CD8-positive, alpha-beta memory T cell (primary cell): Measurements from ENCODE around the gene CSMD2. TPM values are rescaled to one million over a fixed set of nuclear protein-coding genes. Genes with fewer than 3 reads are reported as not detected.

Experiments used
- CTCF ChIA-PET: fragments of 350-600 bp; sonication (Branson Sonifier 250); formaldehyde crosslinking; loops from one replicate; lab custom pipeline; 2021; ENCODE audit warnings: antibody characterized with exemption; lab: Charles Lee
- POLR2A ChIA-PET: fragments of 350-600 bp; sonication (Branson Sonifier 250); formaldehyde crosslinking; loops from one replicate; lab custom pipeline; 2021; ENCODE audit warnings: antibody characterized with exemption; lab: Charles Lee
- DNase-seq, 5 donors: peaks; one replicate each; pipeline versions ENCODE4 v3.0.0 to v3.0.0-alpha.2; 2020 to 2022; ENCODE audit warnings: mixed read lengths in 1 of 5
- H3K27ac ChIP-seq: one replicate; pipeline ENCODE4 v1.7.0; 2013; ENCODE audit warnings: low read depth, mild to moderate bottlenecking, low read length, moderate library complexity
- H3K27me3 ChIP-seq: 2 replicates; pipeline ENCODE4 v1.7.0; 2013; ENCODE audit warnings: low read length, mild to moderate bottlenecking; ENCODE audit not compliant: insufficient read depth, poor library complexity, severe bottlenecking
- H3K36me3 ChIP-seq: 2 replicates; pipeline ENCODE4 v1.7.0; 2013; ENCODE audit warnings: mild to moderate bottlenecking, low read length, moderate library complexity; ENCODE audit not compliant: insufficient read depth
- H3K4me1 ChIP-seq: 2 replicates; pipeline ENCODE4 v1.7.0; 2013; ENCODE audit warnings: mild to moderate bottlenecking, low read length, moderate library complexity; ENCODE audit not compliant: insufficient read depth
- H3K4me3 ChIP-seq: 2 replicates; pipeline ENCODE4 v1.7.0; 2013; ENCODE audit warnings: mild to moderate bottlenecking, low read length
- H3K9me3 ChIP-seq: 2 replicates; pipeline ENCODE4 v1.7.0; 2013; ENCODE audit warnings: mild to moderate bottlenecking, low read length
- H3K27ac Mint-ChIP-seq, 8 donors: one replicate each; pipeline ENCODE4 v1.8.0; 2020 to 2021; ENCODE audit warnings: mixed read lengths in 8 of 8, mild to moderate bottlenecking in 6 of 8, inconsistent platforms in 3 of 8, moderate library complexity in 3 of 8
- H3K27me3 Mint-ChIP-seq, 2 donors: one replicate each; pipeline ENCODE4 v1.8.0; 2020 to 2021; ENCODE audit warnings: mixed read lengths in 2 of 2, mild to moderate bottlenecking in 1 of 2, moderate library complexity in 1 of 2
- H3K36me3 Mint-ChIP-seq, 3 donors: one replicate each; pipeline ENCODE4 v1.8.0; 2020 to 2021; ENCODE audit warnings: mixed read lengths in 3 of 3, inconsistent platforms in 1 of 3, mild to moderate bottlenecking in 1 of 3
- H3K4me1 Mint-ChIP-seq, 3 donors: one replicate each; pipeline ENCODE4 v1.8.0; 2020 to 2021; ENCODE audit warnings: mixed read lengths in 3 of 3, inconsistent platforms in 1 of 3, mild to moderate bottlenecking in 1 of 3
- H3K4me3 Mint-ChIP-seq, 7 donors: one replicate each; pipeline ENCODE4 v1.8.0; 2020 to 2021; ENCODE audit warnings: mixed read lengths in 7 of 7, mild to moderate bottlenecking in 6 of 7, moderate library complexity in 4 of 7, inconsistent platforms in 2 of 7
- H3K9me3 Mint-ChIP-seq, 5 donors: one replicate each; pipeline ENCODE4 v1.8.0; 2020 to 2022; ENCODE audit warnings: mixed read lengths in 5 of 5, mild to moderate bottlenecking in 3 of 5, moderate library complexity in 2 of 5, inconsistent platforms in 1 of 5
- polyA plus RNA-seq: library from polyadenylated mRNA; unstranded; fragments of 300-500 nt; fragmentation: Illumina TruSeq; gene quantifications from one replicate; pipeline ENCODE4 v1.2.3, GENCODE V29; 2021
- total RNA-seq, 2 experiments: library from RNA; stranded (reverse); gene quantifications; one replicate each; pipeline ENCODE4 v1.2.3, GENCODE V29; 2021

Gene CSMD2
- total and polyA plus RNA-seq, 3 experiments from 2014 or later, result not detected

- no peak overlapping the region for H3K4me3 ChIP-seq
- Mint-ChIP-seq H3K4me1 (no peaks in the 10 kb centered on the region), H3K4me3 (no peak overlapping the region), H3K9me3 (peaks cover 0 to 6% (median 0%) of the 10 kb centered on the region in 5 donors), H3K36me3 (no peaks in the 10 kb centered on the region), H3K27me3 (peaks cover 0 to 23% of the 10 kb centered on the region in 2 donors), H3K27ac (no peak overlapping the region)
- H3K9me3 ChIP-seq, result no peaks in the 10 kb centered on the region
- DNase-seq, result no peak
- no peak overlapping the region for H3K27ac ChIP-seq
- H3K27me3 ChIP-seq, result no peaks in the 10 kb centered on the region
- no peaks in the 10 kb centered on the region for H3K36me3 ChIP-seq
- CTCF ChIA-PET, result interaction anchor here (1.3 kb wide), 1 partner anchor 47 kb away, joined by 4 read pairs; no protein-coding TSS in a partner anchor
- no peaks in the 10 kb centered on the region for H3K4me1 ChIP-seq
- POLR2A ChIA-PET, result no interaction called here
Measured at GRCh38 chr1:33680281-33680840, 484.7 kb downstream of the CSMD2 start.

GRCh38 chr1:33670567-33670966 lies 494.5 kb downstream of the CSMD2 start:
- CTCF ChIA-PET, result interaction anchor here (1.2 kb wide), 1 partner anchor 25 kb away, joined by 3 read pairs; no protein-coding TSS in a partner anchor

GRCh38 chr1:33668695-33669094 lies 496.3 kb downstream of the CSMD2 start:
- CTCF ChIA-PET, result no interaction called here
- no peaks in the 10 kb centered on the region for H3K36me3 Mint-ChIP-seq

More at GRCh38 chr1:33670567-33670966, 494.5 kb downstream of the CSMD2 start:
- H3K4me3 ChIP-seq, result no peak overlapping the region
- peaks cover 22 to 33% of the 10 kb centered on the region in 2 donors for H3K27me3 Mint-ChIP-seq
- DNase-seq, result no peak
- no peaks in the 10 kb centered on the region for H3K4me1 ChIP-seq
- H3K36me3 ChIP-seq, result no peaks in the 10 kb centered on the region
- POLR2A ChIA-PET, result no interaction called here
- no peak overlapping the region for H3K27ac ChIP-seq
- peaks cover 4% of the 10 kb centered on the region for H3K27me3 ChIP-seq
- no peak overlapping the region for H3K4me3 Mint-ChIP-seq
- H3K27ac Mint-ChIP-seq, result no peak overlapping the region
- no peaks in the 10 kb centered on the region for H3K36me3 Mint-ChIP-seq
- H3K9me3 ChIP-seq, result no peaks in the 10 kb centered on the region
- H3K9me3 Mint-ChIP-seq, result peaks cover 0 to 5% (median 0%) of the 10 kb centered on the region in 5 donors
- no peaks in the 10 kb centered on the region for H3K4me1 Mint-ChIP-seq

GRCh38 chr1:33667386-33668282 lies 497.4 kb downstream of the CSMD2 start:
- Histone ChIP-seq H3K9me3 (no peaks in the 10 kb centered on the region), H3K27me3 (peaks cover 4% of the 10 kb centered on the region), H3K4me3 (no peak overlapping the region), H3K4me1 (no peaks in the 10 kb centered on the region), H3K36me3 (no peaks in the 10 kb centered on the region), H3K27ac (no peak overlapping the region)
- no peaks in the 10 kb centered on the region for H3K4me1 Mint-ChIP-seq
- no peaks in the 10 kb centered on the region for H3K36me3 Mint-ChIP-seq
- CTCF ChIA-PET, result interaction anchor here (1.4 kb wide), 1 partner anchor 9 kb away, joined by 3 read pairs; no protein-coding TSS in a partner anchor
- peaks cover 25 to 33% of the 10 kb centered on the region in 2 donors for H3K27me3 Mint-ChIP-seq
- no peak for DNase-seq
- H3K27ac Mint-ChIP-seq, result no peak overlapping the region
- no peak overlapping the region for H3K4me3 Mint-ChIP-seq
- POLR2A ChIA-PET, result no interaction called here
- H3K9me3 Mint-ChIP-seq, result peaks cover 0 to 3% (median 0%) of the 10 kb centered on the region in 5 donors

More at GRCh38 chr1:33668695-33669094, 496.3 kb downstream of the CSMD2 start:
- H3K4me1 ChIP-seq, result no peaks in the 10 kb centered on the region
- H3K9me3 ChIP-seq, result no peaks in the 10 kb centered on the region
- H3K27ac Mint-ChIP-seq, result no peak overlapping the region
- peaks cover 4% of the 10 kb centered on the region for H3K27me3 ChIP-seq
- H3K9me3 Mint-ChIP-seq, result peaks cover 0 to 5% (median 0%) of the 10 kb centered on the region in 5 donors
- peaks cover 25 to 33% of the 10 kb centered on the region in 2 donors for H3K27me3 Mint-ChIP-seq
- POLR2A ChIA-PET, result no interaction called here
- H3K36me3 ChIP-seq, result no peaks in the 10 kb centered on the region
- H3K27ac ChIP-seq, result no peak overlapping the region
- no peak for DNase-seq
- H3K4me1 Mint-ChIP-seq, result no peaks in the 10 kb centered on the region
- H3K4me3 ChIP-seq, result no peak overlapping the region
- H3K4me3 Mint-ChIP-seq, result no peak overlapping the region

DNA sequence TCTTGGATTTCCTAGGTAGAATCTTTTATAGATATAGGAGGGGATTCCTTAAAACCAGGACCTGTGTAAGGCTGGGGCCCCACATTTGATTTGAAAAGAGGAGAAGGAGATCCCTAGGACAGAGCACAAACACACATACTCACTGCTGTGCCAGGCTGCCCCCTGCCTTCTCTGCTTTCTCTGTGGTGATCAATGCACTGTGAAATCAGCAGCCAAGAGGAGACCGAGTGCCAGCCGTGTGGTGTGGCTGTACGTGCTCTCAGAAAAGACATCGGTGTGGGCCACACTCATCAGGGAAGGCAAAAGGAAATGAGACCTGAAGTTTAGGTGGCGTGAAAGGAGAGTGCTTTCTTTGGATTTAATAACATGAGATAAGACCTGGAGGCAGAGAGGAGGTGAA lies 498.4 kb downstream of the CSMD2 start:
- POLR2A ChIA-PET, result no interaction called here
- Mint-ChIP-seq H3K27me3 (peaks cover 25 to 36% of the 10 kb centered on the region in 2 donors), H3K36me3 (no peaks in the 10 kb centered on the region), H3K27ac (no peak overlapping the region), H3K4me3 (no peak overlapping the region), H3K4me1 (no peaks in the 10 kb centered on the region), H3K9me3 (peaks cover 0 to 3% (median 0%) of the 10 kb centered on the region in 5 donors)
- Histone ChIP-seq H3K27ac (no peak overlapping the region), H3K4me1 (no peaks in the 10 kb centered on the region), H3K36me3 (no peaks in the 10 kb centered on the region), H3K27me3 (peaks cover 4% of the 10 kb centered on the region), H3K9me3 (no peaks in the 10 kb centered on the region), H3K4me3 (no peak overlapping the region)
- no peak for DNase-seq
- CTCF ChIA-PET, result interaction anchor here (1.4 kb wide), 1 partner anchor 8 kb away, joined by 3 read pairs; no protein-coding TSS in a partner anchor

DNA sequence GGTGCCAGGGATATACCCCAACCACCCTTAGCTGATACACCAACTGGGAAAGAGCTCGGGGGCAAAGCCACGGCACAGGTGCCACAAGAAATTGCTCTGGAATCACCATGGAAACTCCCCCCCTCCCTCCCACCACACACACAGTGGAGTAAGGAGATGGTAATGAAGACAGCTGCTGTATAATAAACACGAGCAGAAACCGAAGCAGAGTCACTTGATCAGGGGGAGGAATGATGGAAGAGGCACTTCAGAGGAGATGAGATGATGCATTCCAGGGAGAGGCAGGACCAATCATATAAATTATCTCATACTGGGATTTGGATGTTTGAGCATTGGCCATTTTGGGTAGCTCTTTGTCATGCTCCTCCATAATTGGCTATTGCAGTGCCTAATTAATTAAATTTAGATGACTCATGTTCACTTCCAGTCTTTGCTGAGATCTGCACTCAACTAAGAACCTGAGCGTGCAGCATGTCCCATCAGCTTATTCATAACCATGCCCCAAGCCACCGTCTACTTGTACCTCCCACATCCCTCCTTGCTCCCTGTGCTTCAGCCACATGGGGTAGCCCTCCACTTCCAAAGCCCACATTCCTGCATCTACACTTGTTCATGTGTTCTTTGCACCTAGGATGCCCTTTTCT lies 503.1 kb downstream of the CSMD2 start:
- Histone ChIP-seq H3K4me1 (no peaks in the 10 kb centered on the region), H3K4me3 (no peak overlapping the region), H3K27ac (no peak overlapping the region), H3K27me3 (no peaks in the 10 kb centered on the region), H3K36me3 (no peaks in the 10 kb centered on the region), H3K9me3 (no peaks in the 10 kb centered on the region)
- Mint-ChIP-seq H3K27me3 (peaks cover 5 to 13% of the 10 kb centered on the region in 2 donors), H3K9me3 (no peaks in the 10 kb centered on the region), H3K27ac (no peak overlapping the region), H3K4me3 (no peak overlapping the region), H3K4me1 (no peaks in the 10 kb centered on the region), H3K36me3 (no peaks in the 10 kb centered on the region)
- no peak for DNase-seq
- CTCF ChIA-PET, result no interaction called here
- POLR2A ChIA-PET, result no interaction called here

DNA sequence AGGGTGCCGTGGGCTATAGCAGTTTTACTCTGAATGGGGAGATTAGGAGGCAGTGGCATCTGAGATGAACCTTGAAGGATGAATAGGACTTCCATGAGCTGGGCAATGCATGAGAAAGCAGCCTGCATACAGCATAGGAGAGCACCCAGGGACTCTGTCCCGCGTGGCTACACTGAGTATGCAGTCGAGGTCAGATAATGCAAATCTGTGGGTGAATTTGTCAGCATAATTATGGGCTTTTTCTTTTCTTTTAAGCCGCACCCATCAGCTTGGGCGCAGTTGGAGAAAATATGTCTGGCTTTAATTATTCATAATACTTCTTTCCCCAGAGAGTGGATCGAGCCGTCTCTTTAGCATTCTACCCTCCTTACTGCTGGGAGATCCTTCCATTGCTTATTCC lies 504.1 kb downstream of the CSMD2 start:
- Histone ChIP-seq H3K4me1 (no peaks in the 10 kb centered on the region), H3K27me3 (no peaks in the 10 kb centered on the region), H3K4me3 (no peak overlapping the region), H3K27ac (no peak overlapping the region), H3K36me3 (no peaks in the 10 kb centered on the region), H3K9me3 (no peaks in the 10 kb centered on the region)
- H3K4me3 Mint-ChIP-seq, result no peak overlapping the region
- DNase-seq, result no peak
- H3K27me3 Mint-ChIP-seq, result peaks cover 3 to 12% of the 10 kb centered on the region in 2 donors
- no peaks in the 10 kb centered on the region for H3K9me3 Mint-ChIP-seq
- CTCF ChIA-PET, result no interaction called here
- no peak overlapping the region for H3K27ac Mint-ChIP-seq
- no peaks in the 10 kb centered on the region for H3K4me1 Mint-ChIP-seq
- POLR2A ChIA-PET, result no interaction called here
- no peaks in the 10 kb centered on the region for H3K36me3 Mint-ChIP-seq
